NCI-H187 (cell line): Measurements from ENCODE around the gene PFDN2.

Experiments used
- DNase-seq, 2 experiments: peaks; one replicate each; lab custom pipeline; 2025; lab: John Stamatoyannopoulos, UW

Gene PFDN2, protein sequence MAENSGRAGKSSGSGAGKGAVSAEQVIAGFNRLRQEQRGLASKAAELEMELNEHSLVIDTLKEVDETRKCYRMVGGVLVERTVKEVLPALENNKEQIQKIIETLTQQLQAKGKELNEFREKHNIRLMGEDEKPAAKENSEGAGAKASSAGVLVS

DNA sequence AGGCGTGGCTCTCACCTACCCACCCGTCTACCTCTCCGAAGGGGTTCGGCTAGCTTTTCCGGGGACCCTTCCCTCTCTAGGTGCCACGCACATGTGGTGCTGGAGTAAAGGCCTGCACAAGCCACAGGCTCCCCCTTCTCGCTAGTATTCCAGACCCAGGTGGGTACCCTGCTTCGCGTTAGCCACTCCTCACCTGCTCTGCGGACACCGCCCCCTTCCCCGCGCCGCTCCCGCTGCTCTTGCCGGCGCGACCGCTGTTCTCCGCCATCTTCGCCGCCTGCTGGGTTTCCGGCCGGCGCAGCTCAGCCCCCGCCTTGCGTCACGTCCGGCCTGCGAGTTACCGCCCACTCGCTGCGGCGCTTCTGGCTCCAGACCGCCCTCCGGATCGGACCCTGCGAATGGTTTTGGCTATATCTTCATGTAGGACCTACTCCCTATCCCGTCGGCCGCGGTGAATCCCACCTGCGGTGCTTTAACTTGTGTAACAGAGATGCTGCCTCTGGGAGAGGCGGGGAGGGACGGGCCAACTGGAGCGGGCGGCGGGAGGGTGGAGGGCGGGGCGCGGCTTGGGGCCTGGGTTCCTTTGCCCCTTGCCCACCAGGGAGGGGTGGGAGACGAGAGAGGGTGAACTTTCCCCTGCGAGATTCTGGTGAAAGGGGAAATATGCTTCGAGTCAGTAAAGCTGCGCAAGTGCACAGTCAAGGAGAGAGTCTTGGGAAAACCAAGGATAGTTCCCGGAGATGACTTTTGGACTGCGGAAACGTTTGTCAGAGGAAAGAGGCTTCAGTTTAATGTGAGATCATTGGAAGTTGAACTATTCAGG, at the start of gene PFDN2, which contains the start of gene NIT1:
PFDN2 (minus strand) TSS at position 279 of the 823 bp plus-strand sequence; CDS start at position 268, 11 bp downstream.
NIT1 (plus strand) TSS at position 347 of the 823 bp plus-strand sequence; CDS start at position 419, 72 bp downstream.
- DNase-seq, result peak; percentile 82 to 96

DNA sequence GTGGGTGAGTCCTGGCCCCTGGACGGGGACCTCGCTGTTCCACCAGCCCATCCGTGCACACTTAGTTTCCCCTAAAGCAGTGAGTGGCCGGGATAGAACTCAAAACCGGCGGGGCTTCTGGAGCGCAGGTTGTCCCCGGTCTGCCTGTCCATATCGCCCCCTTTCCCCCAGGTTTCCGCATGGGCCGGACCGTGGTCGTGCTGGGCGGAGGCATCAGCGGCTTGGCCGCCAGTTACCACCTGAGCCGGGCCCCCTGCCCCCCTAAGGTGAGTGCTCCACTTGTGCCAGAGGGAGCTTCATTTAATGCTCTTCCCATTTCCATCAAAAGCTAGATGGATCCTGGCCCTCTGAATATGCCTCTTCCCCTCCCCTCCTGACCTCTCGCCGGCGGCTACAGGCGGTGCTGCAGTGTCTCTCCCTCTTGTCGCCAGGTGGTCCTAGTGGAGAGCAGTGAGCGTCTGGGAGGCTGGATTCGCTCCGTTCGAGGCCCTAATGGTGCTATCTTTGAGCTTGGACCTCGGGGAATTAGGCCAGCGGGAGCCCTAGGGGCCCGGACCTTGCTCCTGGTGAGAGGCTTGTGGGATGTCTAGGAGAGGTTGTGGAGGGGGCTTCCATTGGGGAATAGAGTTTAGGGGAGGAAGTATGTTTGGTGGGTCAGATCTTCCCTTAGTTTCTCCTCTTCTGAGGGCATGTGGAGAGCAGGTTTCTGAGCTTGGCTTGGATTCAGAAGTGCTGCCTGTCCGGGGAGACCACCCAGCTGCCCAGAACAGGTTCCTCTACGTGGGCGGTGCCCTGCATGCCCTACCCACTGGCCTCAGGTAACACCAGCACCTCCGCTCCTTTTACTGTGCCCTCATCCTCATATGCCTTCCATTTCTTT, 49.1 kb upstream of the PFDN2 start:
- no peak for DNase-seq

GRCh38 chr1:161165742-161166668, 48.2 kb upstream of the PFDN2 start, which contains the start of gene PPOX:
Gene PPOX, plus strand, starts transcription at chr1:161166426. Its CDS starts 422 bp downstream, at chr1:161166848.
- DNase-seq, result peak; percentile 98 to 99

DNA sequence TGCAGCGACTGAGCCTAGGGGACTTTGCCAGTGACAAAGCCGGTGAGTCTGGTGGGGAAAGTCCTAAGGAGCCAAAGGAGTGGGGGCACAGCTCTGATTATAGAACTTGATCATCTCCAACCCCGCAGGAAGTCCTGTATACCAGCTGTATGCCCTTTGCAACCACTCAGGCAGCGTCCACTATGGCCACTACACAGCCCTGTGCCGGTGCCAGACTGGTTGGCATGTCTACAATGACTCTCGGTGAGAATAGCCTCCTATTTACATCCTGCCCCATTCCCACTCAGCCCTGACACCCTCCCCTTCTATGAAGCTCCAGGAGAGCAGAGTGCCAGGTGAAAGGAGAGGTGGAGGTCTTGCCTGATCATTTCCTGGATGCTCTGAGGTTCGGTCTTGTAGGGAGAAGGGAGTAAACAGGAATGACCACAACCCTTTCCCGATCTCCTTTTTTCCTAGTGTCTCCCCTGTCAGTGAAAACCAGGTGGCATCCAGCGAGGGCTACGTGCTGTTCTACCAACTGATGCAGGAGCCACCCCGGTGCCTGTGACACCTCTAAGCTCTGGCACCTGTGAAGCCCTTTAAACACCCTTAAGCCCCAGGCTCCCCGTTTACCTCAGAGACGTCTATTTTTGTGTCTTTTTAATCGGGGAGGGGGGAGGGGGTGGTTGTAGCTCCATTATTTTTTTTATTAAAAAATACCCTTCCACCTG, 47.2 kb upstream of the PFDN2 start:
- no peak for DNase-seq

DNA sequence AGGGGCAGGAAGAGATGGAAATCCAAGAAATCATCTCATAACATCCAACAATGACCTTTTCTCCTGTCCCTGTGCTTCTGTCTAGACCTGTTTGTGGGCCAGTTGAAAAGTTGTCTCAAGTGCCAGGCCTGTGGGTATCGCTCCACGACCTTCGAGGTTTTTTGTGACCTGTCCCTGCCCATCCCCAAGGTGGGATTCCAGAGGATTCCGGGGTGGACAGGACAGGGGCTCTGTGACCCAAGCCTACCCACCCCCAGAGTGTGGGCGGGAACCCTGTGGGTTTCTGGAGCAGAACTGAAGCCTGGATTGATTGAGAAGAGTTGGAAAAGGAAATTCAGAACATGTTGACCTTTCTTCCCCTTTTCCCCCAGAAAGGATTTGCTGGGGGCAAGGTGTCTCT, 46.0 kb upstream of the PFDN2 start:
- DNase-seq, result no peak

- DNase-seq, result no peak
These were observed 45.0 kb upstream of the PFDN2 start for GRCh38 chr1:161162806-161163205.

DNA sequence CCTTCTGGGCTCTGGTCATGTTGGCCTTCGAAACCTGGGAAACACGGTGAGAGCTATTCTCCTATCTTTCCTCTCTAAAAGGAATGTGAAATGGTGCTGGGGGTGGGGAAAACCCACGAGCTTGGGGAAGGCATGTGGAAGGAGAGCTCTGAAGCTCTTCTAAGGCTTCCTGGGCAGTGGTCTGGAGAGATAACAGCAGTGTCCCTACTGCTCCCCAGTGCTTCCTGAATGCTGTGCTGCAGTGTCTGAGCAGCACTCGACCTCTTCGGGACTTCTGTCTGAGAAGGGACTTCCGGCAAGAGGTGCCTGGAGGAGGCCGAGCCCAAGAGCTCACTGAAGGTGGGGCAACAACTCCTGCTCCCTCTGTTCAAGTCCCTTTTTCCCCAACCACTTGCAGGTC, 44.2 kb upstream of the PFDN2 start:
- no peak for DNase-seq

DNA sequence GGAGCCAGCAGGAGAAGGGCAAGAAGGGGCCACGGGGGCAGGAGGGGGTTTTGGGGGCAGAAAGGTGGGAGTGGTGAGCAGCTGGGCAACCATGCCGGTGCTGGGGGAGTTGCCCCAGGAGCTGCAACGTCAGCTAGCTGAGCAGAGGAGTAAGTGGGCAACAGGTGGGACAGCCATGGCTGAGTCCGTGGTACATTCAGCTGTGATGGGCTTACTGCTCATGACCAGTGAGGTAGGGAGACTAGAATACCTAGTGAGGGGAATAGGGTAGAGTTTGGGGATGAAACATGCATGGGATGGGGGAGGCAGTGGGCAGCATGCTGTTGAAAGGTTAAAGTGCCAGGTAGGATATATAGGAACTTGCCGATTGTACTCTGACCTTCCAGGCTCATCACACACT, 43.8 kb upstream of the PFDN2 start:
- no peak for DNase-seq

- DNase-seq, result no peak
These were observed 42.9 kb upstream of the PFDN2 start for GRCh38 chr1:161160671-161161145.

GRCh38 chr1:161159913-161160243, 42.0 kb upstream of the PFDN2 start:
- no peak for DNase-seq

DNA sequence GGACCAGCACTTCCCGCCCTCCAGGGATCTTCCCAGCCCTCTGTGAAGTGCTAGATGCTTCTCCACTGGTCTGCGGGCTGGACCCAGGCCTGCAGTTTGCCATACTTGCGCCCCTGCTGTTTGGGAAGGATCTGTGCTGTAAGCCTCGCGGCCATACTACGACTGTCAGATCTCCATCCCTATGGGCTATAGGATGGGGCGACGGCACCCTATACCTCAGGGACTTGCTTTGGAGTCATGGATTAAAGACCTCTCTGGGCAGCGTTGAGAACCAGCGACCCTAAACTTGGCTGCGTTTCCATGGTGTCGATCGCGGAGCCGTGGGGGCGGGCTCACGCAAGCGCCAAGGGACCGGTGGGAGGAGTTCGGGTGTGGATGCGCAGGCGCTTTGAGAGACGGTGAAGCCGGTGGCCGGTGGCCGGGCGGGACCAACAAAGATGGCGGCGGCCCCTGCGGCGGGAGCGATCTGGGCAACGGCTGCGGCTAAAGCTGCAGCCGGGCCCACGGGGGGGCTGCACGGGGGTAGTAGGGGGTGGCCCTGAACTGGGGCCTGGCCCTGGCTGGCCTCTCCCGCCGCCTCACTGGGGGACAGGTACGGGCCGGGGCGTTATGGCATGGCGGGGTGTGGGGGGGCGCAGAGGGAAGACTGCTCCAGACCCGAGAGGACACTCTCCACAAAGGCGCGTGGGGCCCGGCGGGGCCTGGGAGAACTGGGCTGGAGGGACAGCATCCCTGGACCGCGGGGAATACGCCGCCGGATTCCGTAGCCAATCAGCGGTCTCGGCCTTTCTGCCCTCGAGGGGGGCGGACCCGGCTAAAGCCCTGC, 41.5 kb upstream of the PFDN2 start, which contains the start of gene USP21:
USP21 (plus strand) TSS at position 414 of the 826 bp plus-strand sequence. CDS start 1,141 bp downstream, outside the sequence.
- peak; percentile 96 to 98 for DNase-seq

GRCh38 chr1:161158316-161159010, 40.6 kb upstream of the PFDN2 start:
- DNase-seq, result no peak

DNA sequence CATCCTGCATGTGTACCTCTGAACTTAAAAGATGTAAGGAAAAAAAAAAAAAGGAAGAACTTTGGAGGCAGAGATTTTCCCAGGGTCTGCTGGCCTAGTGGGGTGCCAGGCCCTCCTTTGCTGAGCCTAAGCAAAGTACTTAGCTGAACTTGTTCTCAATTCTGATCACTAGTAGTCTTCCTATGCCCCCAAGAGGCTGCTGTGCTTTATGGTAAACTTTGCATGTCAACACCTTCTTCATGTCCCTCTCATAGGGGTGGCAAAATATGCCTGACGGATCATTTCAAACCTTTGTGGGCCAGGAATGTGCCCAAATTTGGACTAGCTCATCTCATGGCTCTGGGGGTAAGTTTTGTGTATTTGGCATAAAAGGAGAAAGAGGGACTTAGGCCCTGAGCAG, 40.0 kb upstream of the PFDN2 start:
- no peak for DNase-seq

DNA sequence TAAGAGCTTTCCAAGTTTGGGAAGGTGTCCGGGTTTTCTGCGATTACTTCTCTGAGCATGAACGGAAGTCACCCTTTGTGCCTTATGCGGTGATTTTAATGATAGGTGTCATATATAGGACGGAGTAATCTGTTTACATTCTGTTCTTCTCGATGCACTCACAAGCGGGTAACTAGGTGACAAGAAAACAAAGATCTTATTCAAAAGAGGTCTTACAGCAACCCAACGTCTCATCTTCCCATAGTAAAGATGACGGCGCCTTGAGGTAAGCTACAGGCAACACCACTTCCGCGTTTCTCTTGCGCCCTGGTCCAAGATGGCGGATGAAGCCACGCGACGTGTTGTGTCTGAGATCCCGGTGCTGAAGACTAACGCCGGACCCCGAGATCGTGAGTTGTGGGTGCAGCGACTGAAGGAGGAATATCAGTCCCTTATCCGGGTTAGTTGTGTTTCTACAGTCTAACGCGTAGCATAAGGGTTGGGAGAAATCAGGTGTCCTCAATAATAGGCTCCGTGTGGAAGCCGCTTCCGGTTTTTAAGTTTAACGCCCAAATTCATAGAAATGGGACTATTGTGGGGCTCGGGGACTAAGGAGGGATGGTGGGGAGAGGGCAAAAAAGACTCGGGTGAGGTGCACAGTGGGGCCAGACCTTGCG, 36.0 kb upstream of the PFDN2 start, which contains the start of gene UFC1:
UFC1 (plus strand) TSS at position 297 of the 656 bp plus-strand sequence; CDS start at position 317, 20 bp downstream.
- peak; percentile 93 to 94 for DNase-seq

GRCh38 chr1:161153176-161153575, 35.3 kb upstream of the PFDN2 start:
- DNase-seq, result no peak

DNA sequence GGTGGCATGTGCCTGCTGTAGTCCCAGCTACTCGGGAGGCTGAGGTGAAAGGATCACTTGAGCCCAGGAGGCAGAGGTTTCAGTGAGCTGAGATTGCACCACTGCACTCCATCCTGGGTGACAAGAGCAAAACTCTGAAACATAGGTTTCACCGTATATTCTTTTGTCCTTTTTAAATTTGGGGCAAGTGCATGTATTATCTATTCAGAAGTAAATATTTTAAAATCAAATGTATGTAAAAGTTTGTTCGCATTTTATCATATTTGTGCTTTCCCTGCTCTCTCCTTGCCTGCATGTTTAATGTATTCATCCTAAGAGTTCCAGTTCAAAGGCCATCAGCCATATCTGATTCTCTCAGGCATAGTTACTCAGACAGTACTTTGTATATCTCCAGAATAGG, 28.0 kb upstream of the PFDN2 start:
- no peak for DNase-seq

DNA sequence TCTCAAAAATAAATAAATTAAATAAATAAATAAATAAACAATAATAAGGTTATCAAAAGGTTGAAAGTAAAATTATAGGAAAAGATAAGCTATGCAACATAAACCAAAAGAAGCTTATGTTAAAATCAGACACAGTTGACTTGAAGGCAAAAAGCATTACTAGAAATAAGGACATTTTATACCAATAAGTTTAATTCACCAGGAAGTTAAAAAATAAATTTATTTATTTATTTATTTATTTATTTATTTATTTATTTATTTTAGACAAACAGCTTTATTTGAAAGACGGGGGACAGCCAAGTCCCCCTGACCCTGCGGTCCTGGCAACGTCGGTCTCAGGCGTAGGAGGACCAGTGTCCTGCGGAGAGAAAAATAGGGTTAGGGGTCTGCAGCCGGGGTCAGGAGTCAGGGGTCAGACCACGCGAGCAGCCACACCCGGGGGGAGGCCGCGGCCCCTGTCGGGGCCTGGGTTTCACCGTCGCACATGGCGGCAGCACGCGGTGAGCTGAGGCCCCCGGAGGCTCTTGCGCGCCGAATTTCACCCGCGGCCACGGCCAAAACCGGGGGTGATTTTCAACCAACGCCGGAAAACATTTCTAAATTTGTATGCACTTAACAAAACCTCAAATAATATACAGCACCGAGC, 23.0 kb upstream of the PFDN2 start:
- no peak for DNase-seq

DNA sequence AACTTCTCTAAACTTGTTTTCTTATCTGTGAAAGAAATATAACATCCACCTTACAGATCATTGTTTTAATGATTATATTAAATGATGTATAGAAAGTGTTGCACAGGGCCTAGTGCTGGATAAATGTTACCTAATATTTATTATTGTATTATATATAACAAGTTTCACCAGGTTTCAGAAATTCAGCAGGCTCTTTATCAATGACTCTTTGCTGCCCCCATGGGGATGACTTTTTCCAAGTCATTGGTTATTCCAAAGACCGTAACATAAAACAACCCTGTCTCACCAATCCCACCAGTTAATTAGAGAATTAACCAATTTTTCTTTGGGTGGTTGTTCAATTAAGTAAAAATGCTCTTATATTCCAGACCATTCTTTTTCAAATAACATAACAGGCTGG, 21.9 kb upstream of the PFDN2 start:
- DNase-seq, result peak in 1 of 2 experiments; percentile 36
